GM12878 (cell line): ENCODE data around the gene NUP210L. TPM values are rescaled to one million over a fixed set of nuclear protein-coding genes. Genes with fewer than 3 reads are reported as not detected.

Experiments
- ATAC-seq: fragments of 200-7000 bp; cut with Tn5 transposase; 3 replicates; pipeline ENCODE4 v1.9.1; 2020; ENCODE audit warnings: mild to moderate bottlenecking, moderate library complexity
- BruUV-seq: library from RNA; stranded (reverse); fragments of 400-500 nt; replicated peaks from 2 replicates; lab custom pipeline; 2021; lab: Mats Ljungman, UMichigan
- CTCF ChIA-PET: fragments of 300-600 bp; sonication (Branson Sonifier 250); formaldehyde crosslinking; extraction: SDS; loops from one replicate; lab custom pipeline; 2021; ENCODE audit warnings: inconsistent platforms; lab: Yijun Ruan, JAX
- POLR2A ChIA-PET: fragments of 350-600 bp; formaldehyde crosslinking; extraction: SDS; loops from one replicate; lab custom pipeline; 2021; ENCODE audit warnings: inconsistent platforms; lab: Charles Lee
- RAD21 ChIA-PET: fragments of 300-600 bp; sonication (Branson Sonifier 250); formaldehyde crosslinking; loops from one replicate; lab custom pipeline; 2023; ENCODE audit warnings: antibody characterized with exemption; ENCODE audit not compliant: unreplicated experiment; lab: Charles Lee
- SMC1A ChIA-PET: fragments of 300-600 bp; sonication (Branson Sonifier 250); formaldehyde crosslinking; loops from one replicate; lab custom pipeline; 2023; ENCODE audit not compliant: unreplicated experiment, uncharacterized antibody; lab: Charles Lee
- DNase-seq: peaks from one replicate; pipeline ENCODE4 v3.0.0-alpha.2; 2011; ENCODE audit warnings: low read depth, low spot score
- FAIRE-seq: peaks from 3 replicates; lab custom pipeline; 2011; peaks lifted over from hg19 to GRCh38; lab: Jason Lieb, UNC
- H2AFZ ChIP-seq: 2 replicates; pipeline ENCODE4 v1.6.0; 2011; ENCODE audit warnings: low read depth, low read length, control low read depth; ENCODE audit not compliant: control insufficient read depth
- H3K27ac ChIP-seq: 2 replicates; pipeline ENCODE4 v1.5.1; 2011; ENCODE audit warnings: control low read depth; ENCODE audit not compliant: control insufficient read depth, insufficient read depth
- H3K27me3 ChIP-seq, 2 experiments: replicated peaks in 1 of 2; 2 replicates each; pipeline versions ENCODE4 v1.6.0 to v1.6.1; 2011; ENCODE audit warnings: low read length in 1 of 2; ENCODE audit not compliant: control insufficient read depth in 2 of 2, insufficient read depth in 2 of 2
- H3K36me3 ChIP-seq, 2 experiments: 2 replicates each; pipeline ENCODE4 v1.5.1; 2011; ENCODE audit warnings: low read length in 1 of 2; ENCODE audit not compliant: control insufficient read depth in 2 of 2, insufficient read depth in 2 of 2
- H3K4me1 ChIP-seq: 2 replicates; pipeline ENCODE4 v1.6.1; 2011; ENCODE audit warnings: mild to moderate bottlenecking, low read length, moderate library complexity, mixed read lengths; ENCODE audit not compliant: control insufficient read depth, insufficient read depth
- H3K4me2 ChIP-seq: 2 replicates; pipeline ENCODE4 v1.6.0; 2011; ENCODE audit warnings: control low read depth; ENCODE audit not compliant: control insufficient read depth, insufficient read depth
- H3K4me3 ChIP-seq: fragments of 200-600 bp; sonication (generic); 2 replicates; pipeline ENCODE4 v1.5.1; 2016
- H3K79me2 ChIP-seq: 2 replicates; pipeline ENCODE4 v1.6.0; 2011; ENCODE audit warnings: low read length; ENCODE audit not compliant: control insufficient read depth, insufficient read depth
- H3K9ac ChIP-seq: 2 replicates; pipeline ENCODE4 v1.8.0; 2011; ENCODE audit warnings: low read length, control low read depth, mixed read lengths; ENCODE audit not compliant: control insufficient read depth, insufficient read depth
- H3K9me3 ChIP-seq: replicated peaks from 3 replicates; pipeline ENCODE4 v1.5.1; 2011; ENCODE audit warnings: mild to moderate bottlenecking, low read length; ENCODE audit not compliant: control insufficient read depth, insufficient read depth
- H4K20me1 ChIP-seq: 2 replicates; pipeline ENCODE4 v1.6.0; 2011; ENCODE audit not compliant: control insufficient read depth, insufficient read depth
- BRCA1 ChIP-seq: IDR thresholded peaks from 2 replicates; pipeline ENCODE4 v1.6.1; 2011; ENCODE audit warnings: low read depth, low read length, improper control_type of control experiment
- GATAD2B ChIP-seq: fragments of 450-650 bp; conservative IDR thresholded peaks from 2 replicates; pipeline ENCODE4 v1.6.1; 2017; ENCODE audit warnings: low read depth, mild to moderate bottlenecking, moderate library complexity
- HDGF ChIP-seq: fragments of 450-650 bp; IDR thresholded peaks from 2 replicates; pipeline ENCODE4 v1.6.1; 2016; ENCODE audit warnings: antibody characterized with exemption
- JUND ChIP-seq: IDR thresholded peaks from 2 replicates; pipeline ENCODE4 v1.6.1; 2012; ENCODE audit warnings: low read depth, mild to moderate bottlenecking, low read length, improper control_type of control experiment, moderate library complexity
- MEF2B ChIP-seq: fragments of 450-650 bp; IDR thresholded peaks from 2 replicates; pipeline ENCODE4 v1.6.1; 2018; ENCODE audit warnings: mild to moderate bottlenecking, moderate library complexity; ENCODE audit not compliant: partially characterized antibody, poor library complexity, severe bottlenecking
- MLLT1 ChIP-seq: fragments of 450-650 bp; IDR thresholded peaks from 2 replicates; pipeline ENCODE4 v1.6.1; 2016; ENCODE audit warnings: mild to moderate bottlenecking
- NFXL1 ChIP-seq: fragments of 450-650 bp; IDR thresholded peaks from 2 replicates; pipeline ENCODE4 v1.6.1; 2017; ENCODE audit warnings: antibody characterized with exemption, mild to moderate bottlenecking, borderline replicate concordance
- NFYA ChIP-seq: IDR thresholded peaks from 2 replicates; pipeline ENCODE4 v1.6.1; 2011; ENCODE audit warnings: low read depth, mild to moderate bottlenecking, low read length, improper control_type of control experiment, borderline replicate concordance
- NR2F1 ChIP-seq: fragments of 450-650 bp; conservative IDR thresholded peaks from 2 replicates; pipeline ENCODE4 v1.6.1; 2017; ENCODE audit warnings: mild to moderate bottlenecking
- RBBP5 ChIP-seq: fragments of 200-600 bp; sonication (generic); conservative IDR thresholded peaks from 2 replicates; pipeline ENCODE4 v1.6.1; 2016
- REST ChIP-seq: IDR thresholded peaks from 2 replicates; pipeline ENCODE4 v1.6.1; 2012; ENCODE audit warnings: mild to moderate bottlenecking, low read depth, low read length
- SPI1 ChIP-seq: IDR thresholded peaks from 2 replicates; pipeline ENCODE4 v1.6.1; 2011; ENCODE audit warnings: low read depth, mild to moderate bottlenecking, low read length, moderate library complexity, borderline replicate concordance; ENCODE audit not compliant: insufficient read depth
- SREBF1 ChIP-seq: IDR thresholded peaks from 2 replicates; pipeline ENCODE4 v1.6.1; 2012; ENCODE audit warnings: mild to moderate bottlenecking, low read length
- SUPT20H ChIP-seq: IDR thresholded peaks from 2 replicates; pipeline ENCODE4 v1.6.1; 2011; ENCODE audit warnings: low read depth, mild to moderate bottlenecking, low read length, moderate library complexity, borderline replicate concordance; ENCODE audit not compliant: control insufficient read depth
- ZNF217 ChIP-seq: fragments of 450-650 bp; IDR thresholded peaks from 2 replicates; pipeline ENCODE4 v1.6.1; 2017; ENCODE audit warnings: antibody characterized with exemption, mild to moderate bottlenecking
- WGBS: methylation state at CpG from one replicate; pipeline ENCODE4 v1.1.6; 2016; ENCODE audit warnings: low lambda C conversion rate; ENCODE audit not compliant: insufficient replicate concordance, insufficient coverage; ENCODE audit errors: missing lambda C conversion rate; 5-methylcytosine and 5-hydroxymethylcytosine counted together
- in situ Hi-C: fragments of 300-500 bp; cut with MboI; formaldehyde crosslinking; loops from 9 replicates; pipeline ENCODE4 v1.14.3; 2018; ENCODE audit warnings: mixed read lengths
- intact Hi-C: fragments of 100-400 bp; cut with micrococcal nuclease; formaldehyde crosslinking; loops from one replicate; pipeline ENCODE4 v1.14.2; 2022; ENCODE audit not compliant: unreplicated experiment
- polyA plus RNA-seq, 11 experiments: library from polyadenylated mRNA; depleted of rRNA in 4 of 11; unstranded in 6 of 11; stranded (reverse) in 5 of 11; fragments of >200 nt; fragmentation: Nextera tagmentation in 4 of 11; fragmentation: Illumina TruSeq in 1 of 11; extraction: Ambion mirVana in 4 of 11; extraction: Trizol in 1 of 11; gene quantifications; 1 replicate in 1 of 11; 2 replicates in 10 of 11; pipeline versions ENCODE4 v1.2.1 to v1.2.3, GENCODE V29; 2011 to 2016; ENCODE audit warnings: inconsistent platforms in 2 of 11, missing spikeins in 2 of 11, low read depth in 1 of 11
- total RNA-seq, 4 experiments: library from RNA; depleted of rRNA in 3 of 4; stranded (reverse); fragments of >200 nt in 3 of 4; fragmentation: Illumina TruSeq in 1 of 4; extraction: Trizol in 1 of 4; gene quantifications; 2 replicates each; pipeline versions ENCODE4 v1.2.1 to v1.2.3, GENCODE V29; 2013 to 2021

Gene NUP210L
- total and polyA plus RNA-seq, 10 of the 15 experiments (the other 5 are each of a cell fraction or from before 2014, with no cell fraction given) = 0.04 to 0.08 (median 0.07) TPM; not detected in 7

- Histone ChIP-seq H3K4me1 (peaks cover 18% of the 10 kb centered on the region), H3K9ac (peak overlapping the region; percentile 99), H3K36me3 (peaks cover 21% of the 10 kb centered on the region in 2 experiments; a peak in 3 of 4 replicates), H3K4me2 (peak overlapping the region; percentile 100), H3K27ac (peak overlapping the region; percentile 95), H3K9me3 (no peaks in the 10 kb centered on the region), H3K79me2 (peaks cover 28% of the 10 kb centered on the region), H3K4me3 (peak overlapping the region; percentile 100), H3K27me3 (no peaks in the 10 kb centered on the region), H2AFZ (peak overlapping the region; percentile 62), H4K20me1 (no peaks in the 10 kb centered on the region)
- FAIRE-seq (no peak), DNase-seq (no peak), ATAC-seq (no peak)
- BruUV-seq = TSS peak; percentile 56
- TF ChIP-seq RBBP5 (no peak), SREBF1 (no peak), NFYA (no peak), SPI1 (no peak), GATAD2B (no peak), JUND (no peak), MLLT1 (no peak), NFXL1 (no peak), SUPT20H (no peak), MEF2B (no peak), HDGF (no peak), REST (no peak), BRCA1 (no peak), NR2F1 (no peak), ZNF217 (no peak)
- ChIA-PET CTCF (interaction anchor here (0.6 to 4.8 kb wide), 9 partner anchors 21 to 266 kb away, joined by 3 to 54 read pairs (median 20); partner anchors contain the start of genes CREB3L4, GATAD2B, NPR1 and RAB13), POLR2A (interaction anchor here (0.6 to 5.3 kb wide), 14 partner anchors 10 to 147 kb away, joined by 3 to 83 read pairs (median 8); partner anchors contain the start of genes CREB3L4, GATAD2B, JTB and RAB13), SMC1A (interaction anchor here (0.7 to 4.5 kb wide), 21 partner anchors 9 to 273 kb away, joined by 3 to 59 read pairs (median 5); partner anchors contain the start of genes CREB3L4, GATAD2B, RPS27 and SLC39A1), RAD21 (interaction anchor here (0.9 to 4.9 kb wide), 16 partner anchors 12 to 153 kb away, joined by 3 to 55 read pairs (median 11); partner anchors contain the start of genes CREB3L4, CRTC2, GATAD2B and JTB)
- 2% methylated on average over 3 of the region's 3 CpGs for WGBS
- in situ Hi-C loops = no loop called here
- intact Hi-C loops = loop anchor here (1.0 to 2.0 kb wide), 2 partner anchors 22 to 23 kb away; partner anchors contain the start of genes CREB3L4 and GATAD2B
Measured at GRCh38 chr1:153944827-153945117, 210.1 kb downstream of the NUP210L start.
